Glutamatergic neuron (in vitro differentiated cells): Measurements from ENCODE around the gene FAM171A1. TPM values are rescaled to one million over a fixed set of nuclear protein-coding genes. Genes with fewer than 3 reads are reported as not detected.
"Not testable (repeated sequence)": the region's sequence is repeated elsewhere in the genome, so short reads cannot be mapped to it uniquely, and the experiment has no call there.

ENCODE experiments used
- DNase-seq: peaks from one replicate; pipeline ENCODE4 v3.0.0; 2022
- H3K27ac Mint-ChIP-seq: one replicate; pipeline ENCODE4 v1.8.0; 2020; ENCODE audit warnings: mild to moderate bottlenecking, mixed read lengths, inconsistent platforms; ENCODE audit not compliant: unreplicated experiment
- H3K27me3 Mint-ChIP-seq: one replicate; pipeline ENCODE4 v1.8.0; 2020; ENCODE audit warnings: mild to moderate bottlenecking, moderate library complexity, mixed read lengths, inconsistent platforms; ENCODE audit not compliant: unreplicated experiment
- H3K36me3 Mint-ChIP-seq: one replicate; pipeline ENCODE4 v1.8.0; 2020; ENCODE audit warnings: mild to moderate bottlenecking, mixed read lengths, inconsistent platforms; ENCODE audit not compliant: unreplicated experiment
- H3K4me1 Mint-ChIP-seq: one replicate; pipeline ENCODE4 v1.8.0; 2020; ENCODE audit warnings: mild to moderate bottlenecking, low read depth, mixed read lengths, inconsistent platforms; ENCODE audit not compliant: unreplicated experiment
- H3K4me3 Mint-ChIP-seq: one replicate; pipeline ENCODE4 v1.8.0; 2020; ENCODE audit warnings: mild to moderate bottlenecking, mixed read lengths, inconsistent platforms; ENCODE audit not compliant: unreplicated experiment
- H3K9me3 Mint-ChIP-seq: one replicate; pipeline ENCODE4 v1.8.0; 2020; ENCODE audit warnings: mild to moderate bottlenecking, moderate library complexity, mixed read lengths, inconsistent platforms; ENCODE audit not compliant: unreplicated experiment
- CTCF ChIP-seq: fragments of 200-600 bp; sonication (generic); IDR thresholded peaks from one replicate; pipeline ENCODE4 v1.5.0; 2021; ENCODE audit not compliant: partially characterized antibody, unreplicated experiment
- total RNA-seq: library from RNA; stranded (reverse); fragmentation: NEBNext Ultra II Directional; extraction: Animal tissue kit (Norgen Biotek cat#: 25700); gene quantifications from one replicate; pipeline ENCODE4 v1.2.1, GENCODE V29; 2021; ENCODE audit not compliant: unreplicated experiment

FAM171A1 gene
- total RNA-seq, 1 donor from 2014 or later: 186 TPM

DNA sequence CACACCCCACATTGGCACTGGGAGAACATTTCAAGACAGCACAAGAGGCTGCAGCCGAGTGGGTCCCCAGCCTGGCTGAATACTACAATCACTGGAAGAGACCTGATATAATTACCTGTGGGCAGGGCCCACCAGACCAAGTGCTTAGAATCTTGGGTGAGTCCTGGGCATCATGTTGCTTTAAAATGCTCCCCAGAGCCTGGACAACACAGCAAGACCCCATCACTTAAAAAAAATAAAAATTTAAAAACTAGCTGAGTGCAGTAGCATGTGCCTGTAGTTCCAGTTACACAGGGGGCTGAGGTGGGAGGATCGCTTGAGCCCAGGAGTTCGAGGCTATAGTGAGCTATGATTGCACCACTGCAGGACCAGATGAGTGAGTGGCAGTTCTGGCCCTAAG lies 28.1 kb downstream of the FAM171A1 start:
- peaks cover 67% of the 10 kb centered on the region for H3K4me1 Mint-ChIP-seq
- TF ChIP-seq CTCF: no peak
- H3K4me3 Mint-ChIP-seq: no peak overlapping the region
- H3K27me3 Mint-ChIP-seq: peaks cover 6% of the 10 kb centered on the region
- peaks cover 10% of the 10 kb centered on the region for H3K9me3 Mint-ChIP-seq
- H3K27ac Mint-ChIP-seq: peak overlapping the region; percentile 40
- no peak for DNase-seq
- peaks cover 4% of the 10 kb centered on the region for H3K36me3 Mint-ChIP-seq

- peaks cover 4% of the 10 kb centered on the region for H3K27me3 Mint-ChIP-seq
- no peak for DNase-seq
- H3K27ac Mint-ChIP-seq: peak overlapping the region; percentile 62
These were observed 29.5 kb downstream of the FAM171A1 start for GRCh38 chr10:15341502-15342128.

DNA sequence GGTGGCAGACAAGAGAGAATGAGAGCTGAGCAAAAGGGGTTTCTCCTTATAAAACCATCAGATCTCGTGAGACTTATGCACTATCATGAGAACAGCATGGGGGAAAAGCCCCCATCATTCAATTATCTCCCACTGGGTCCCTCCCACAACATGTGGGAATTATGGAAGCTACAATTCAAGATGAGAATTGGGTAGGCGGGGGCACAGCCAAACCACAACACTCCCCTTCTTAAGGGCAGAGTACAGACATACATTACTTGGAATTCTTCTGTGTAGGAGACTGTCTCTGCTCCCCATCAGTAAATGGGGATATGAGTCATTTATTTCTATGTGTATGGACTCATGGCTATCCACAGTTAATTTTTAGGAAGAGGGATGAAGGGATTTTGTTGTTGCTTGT lies 31.2 kb downstream of the FAM171A1 start:
- TF ChIP-seq CTCF: no peak
- Mint-ChIP-seq H3K9me3 (peaks cover 2% of the 10 kb centered on the region), H3K36me3 (no peaks in the 10 kb centered on the region), H3K27ac (peak overlapping the region; percentile 68), H3K4me1 (peaks cover 56% of the 10 kb centered on the region), H3K4me3 (no peak overlapping the region), H3K27me3 (peaks cover 4% of the 10 kb centered on the region)
- no peak for DNase-seq

More at GRCh38 chr10:15341502-15342128, 29.5 kb downstream of the FAM171A1 start:
- Mint-ChIP-seq H3K4me1 (peaks cover 59% of the 10 kb centered on the region), H3K4me3 (no peak overlapping the region), H3K36me3 (peaks cover 4% of the 10 kb centered on the region), H3K9me3 (peaks cover 10% of the 10 kb centered on the region)
- no peak for TF ChIP-seq CTCF

DNA sequence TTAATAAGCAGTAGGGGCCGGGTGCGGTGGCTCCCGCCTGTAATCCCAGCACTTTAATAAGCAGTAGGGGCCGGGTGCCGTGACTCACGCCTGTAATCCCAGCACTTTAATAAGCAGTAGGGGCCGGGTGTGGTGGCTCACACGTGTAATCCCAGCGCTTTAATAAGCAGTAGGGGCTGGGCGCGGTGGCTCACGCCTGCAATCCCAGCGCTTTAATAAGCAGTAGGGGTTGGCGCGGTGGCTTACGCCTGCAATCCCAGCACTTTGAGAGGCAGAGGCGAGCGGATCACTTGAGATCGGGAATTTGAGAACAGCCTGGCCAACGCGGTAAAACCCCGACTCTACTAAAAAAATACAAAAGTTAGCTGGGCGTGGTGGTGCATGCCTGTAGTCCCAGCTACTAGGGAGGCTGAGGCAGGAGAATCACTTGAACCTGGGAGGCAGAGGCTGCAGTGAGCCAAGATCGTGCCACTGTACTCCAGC lies 33.6 kb downstream of the FAM171A1 start:
- peaks cover 52% of the 10 kb centered on the region for H3K4me1 Mint-ChIP-seq
- H3K9me3 Mint-ChIP-seq, H3K27me3 Mint-ChIP-seq, H3K4me3 Mint-ChIP-seq, H3K36me3 Mint-ChIP-seq, DNase-seq: not testable (repeated sequence)
- H3K27ac Mint-ChIP-seq: peak overlapping the region; percentile 87

- no peak for TF ChIP-seq CTCF
- DNase-seq: no peak
- H3K9me3 Mint-ChIP-seq: peaks cover 6% of the 10 kb centered on the region
- H3K27me3 Mint-ChIP-seq: peaks cover 4% of the 10 kb centered on the region
- H3K4me3 Mint-ChIP-seq: peak overlapping the region; percentile 13
- peak overlapping the region; percentile 87 for H3K27ac Mint-ChIP-seq
- no peaks in the 10 kb centered on the region for H3K36me3 Mint-ChIP-seq
- peaks cover 47% of the 10 kb centered on the region for H3K4me1 Mint-ChIP-seq
These were observed 34.9 kb downstream of the FAM171A1 start for GRCh38 chr10:15336211-15336610.
